NCI-H526 treated with DMSO at 0.1 percent for 48 hours (cell line): ENCODE data around the gene ACTG1.

Experiments used
- DNase-seq: peaks from one replicate; lab custom pipeline; 2025; lab: John Stamatoyannopoulos, UW

ACTG1 gene

DNA sequence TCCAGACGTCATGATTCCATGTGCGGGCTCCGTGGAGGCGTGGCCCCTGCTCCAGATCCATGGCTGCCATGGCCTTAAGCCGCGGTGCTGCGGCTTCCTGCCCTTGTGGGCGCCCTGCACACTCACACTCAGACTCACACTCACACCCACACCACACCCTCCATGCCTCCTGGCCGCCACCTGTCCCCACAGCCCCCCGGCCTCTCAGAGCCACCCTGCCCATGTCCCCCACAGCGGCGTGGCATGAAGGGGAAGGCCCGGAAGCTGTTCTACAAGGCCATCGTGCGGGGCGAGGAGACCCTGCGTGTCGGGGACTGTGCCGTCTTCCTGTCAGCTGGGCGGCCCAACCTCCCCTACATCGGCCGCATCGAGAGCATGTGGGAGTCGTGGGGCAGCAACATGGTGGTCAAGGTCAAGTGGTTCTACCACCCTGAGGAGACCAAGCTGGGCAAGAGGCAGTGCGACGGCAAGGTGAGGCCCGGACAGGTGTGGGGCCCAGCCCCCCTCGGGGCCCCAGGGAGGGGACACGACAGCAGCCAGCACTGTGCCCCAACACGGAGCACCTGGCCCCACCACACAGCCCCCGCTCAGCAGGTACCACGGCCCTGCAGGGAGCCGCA, 50.0 kb downstream of the ACTG1 start:
- DNase-seq: no peak

DNA sequence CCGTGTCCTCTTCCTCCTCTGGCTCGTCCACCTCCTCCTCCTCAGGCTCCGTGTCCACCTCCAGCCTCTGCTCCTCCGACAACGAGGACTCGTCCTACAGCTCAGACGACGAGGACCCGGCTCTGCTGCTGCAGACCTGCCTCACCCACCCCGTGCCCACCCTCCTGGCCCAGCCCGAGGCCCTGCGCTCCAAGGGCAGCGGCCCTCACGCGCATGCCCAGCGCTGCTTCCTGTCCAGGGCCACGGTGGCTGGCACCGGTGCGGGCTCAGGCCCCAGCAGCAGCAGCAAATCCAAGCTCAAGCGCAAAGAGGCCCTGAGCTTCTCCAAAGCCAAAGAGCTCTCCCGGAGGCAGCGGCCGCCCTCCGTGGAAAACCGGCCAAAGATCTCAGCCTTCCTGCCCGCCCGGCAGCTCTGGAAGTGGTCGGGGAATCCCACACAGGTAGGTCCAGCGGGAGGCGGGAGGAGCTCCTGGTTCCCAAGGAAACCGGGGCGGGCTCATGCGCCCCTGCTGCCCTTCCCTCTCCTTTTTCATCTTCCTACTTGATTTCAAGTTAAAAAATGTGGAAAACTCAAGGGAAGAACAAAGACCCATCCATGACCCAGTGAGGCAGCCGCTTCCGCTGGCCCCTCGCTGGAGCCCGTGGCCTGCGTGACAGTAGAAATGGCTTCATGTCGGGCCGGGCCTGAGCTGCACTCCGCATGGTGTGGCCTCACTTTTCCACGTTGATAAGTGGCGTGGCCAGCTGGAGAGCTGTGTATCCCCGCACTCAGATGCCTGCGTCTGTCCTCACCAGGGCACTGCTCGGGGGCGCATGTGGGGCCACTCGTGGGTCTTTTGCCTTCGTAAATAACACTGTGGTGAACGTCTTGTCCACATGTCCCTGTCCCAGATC, 50.7 kb downstream of the ACTG1 start:
- DNase-seq: no peak

DNA sequence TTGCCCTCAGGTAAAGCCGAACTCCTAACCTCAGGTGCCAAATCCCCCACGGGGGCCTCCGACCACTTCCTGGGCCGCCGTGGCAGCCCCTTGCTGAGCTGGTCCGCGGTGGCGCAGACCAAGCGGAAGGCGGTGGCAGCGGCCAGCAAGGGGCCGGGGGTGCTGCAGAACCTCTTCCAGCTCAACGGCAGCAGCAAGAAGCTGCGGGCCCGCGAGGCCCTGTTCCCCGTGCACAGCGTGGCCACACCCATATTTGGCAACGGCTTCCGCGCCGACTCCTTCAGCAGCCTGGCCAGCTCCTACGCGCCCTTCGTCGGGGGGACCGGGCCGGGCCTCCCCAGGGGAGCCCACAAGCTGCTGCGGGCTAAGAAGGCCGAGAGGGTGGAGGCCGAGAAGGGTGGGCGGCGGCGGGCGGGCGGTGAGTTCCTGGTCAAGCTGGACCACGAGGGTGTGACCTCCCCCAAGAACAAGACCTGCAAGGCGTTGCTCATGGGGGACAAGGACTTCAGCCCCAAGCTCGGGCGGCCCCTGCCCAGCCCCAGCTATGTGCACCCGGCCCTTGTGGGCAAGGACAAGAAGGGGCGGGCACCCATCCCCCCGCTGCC, 51.6 kb downstream of the ACTG1 start:
- peak; percentile 12 for DNase-seq
